Loucy (cell line): Measurements from ENCODE around the gene KRT34.

Experiments used
- EZH2phosphoT487 ChIP-seq: fragments of 200-600 bp; IDR thresholded peaks from 2 replicates; pipeline ENCODE4 v1.6.1; 2018; ENCODE audit warnings: antibody characterized with exemption, mild to moderate bottlenecking, moderate library complexity, borderline replicate concordance
- TF ChIP-seq, protein P1 (sequence below): fragments of 200-600 bp; sonication (generic); conservative IDR thresholded peaks from 2 replicates; pipeline ENCODE4 v1.5.1; 2014; ENCODE audit warnings: mild to moderate bottlenecking, antibody characterized with exemption, low read length

GRCh38 chr17:41345992-41346391 lies 36.1 kb downstream of the KRT34 start:
- TF ChIP-seq, protein P1, sequence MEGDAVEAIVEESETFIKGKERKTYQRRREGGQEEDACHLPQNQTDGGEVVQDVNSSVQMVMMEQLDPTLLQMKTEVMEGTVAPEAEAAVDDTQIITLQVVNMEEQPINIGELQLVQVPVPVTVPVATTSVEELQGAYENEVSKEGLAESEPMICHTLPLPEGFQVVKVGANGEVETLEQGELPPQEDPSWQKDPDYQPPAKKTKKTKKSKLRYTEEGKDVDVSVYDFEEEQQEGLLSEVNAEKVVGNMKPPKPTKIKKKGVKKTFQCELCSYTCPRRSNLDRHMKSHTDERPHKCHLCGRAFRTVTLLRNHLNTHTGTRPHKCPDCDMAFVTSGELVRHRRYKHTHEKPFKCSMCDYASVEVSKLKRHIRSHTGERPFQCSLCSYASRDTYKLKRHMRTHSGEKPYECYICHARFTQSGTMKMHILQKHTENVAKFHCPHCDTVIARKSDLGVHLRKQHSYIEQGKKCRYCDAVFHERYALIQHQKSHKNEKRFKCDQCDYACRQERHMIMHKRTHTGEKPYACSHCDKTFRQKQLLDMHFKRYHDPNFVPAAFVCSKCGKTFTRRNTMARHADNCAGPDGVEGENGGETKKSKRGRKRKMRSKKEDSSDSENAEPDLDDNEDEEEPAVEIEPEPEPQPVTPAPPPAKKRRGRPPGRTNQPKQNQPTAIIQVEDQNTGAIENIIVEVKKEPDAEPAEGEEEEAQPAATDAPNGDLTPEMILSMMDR, result no peak
- TF ChIP-seq EZH2phosphoT487, result no peak
